IPS-20b (cell line): ENCODE data around the gene NUMBL.
"Not testable (repeated sequence)": the region's sequence is repeated elsewhere in the genome, so short reads cannot be mapped to it uniquely, and the experiment has no call there.

Source experiments
- H3K27ac ChIP-seq: one replicate; pipeline ENCODE4 v1.5.1; 2013; ENCODE audit warnings: low read length
- H3K27me3 ChIP-seq: 2 replicates; pipeline ENCODE4 v1.6.1; 2013; ENCODE audit warnings: mild to moderate bottlenecking, low read length, inconsistent platforms; ENCODE audit not compliant: insufficient read depth
- H3K36me3 ChIP-seq: 2 replicates; pipeline ENCODE4 v1.6.1; 2013; ENCODE audit warnings: low read depth, mild to moderate bottlenecking, inconsistent platforms, low read length, moderate library complexity; ENCODE audit not compliant: insufficient read depth
- H3K4me1 ChIP-seq: 2 replicates; pipeline ENCODE4 v1.6.1; 2013; ENCODE audit warnings: mild to moderate bottlenecking, control low read depth, inconsistent platforms, low read length, moderate library complexity; ENCODE audit not compliant: insufficient read depth
- H3K4me3 ChIP-seq: 2 replicates; pipeline ENCODE4 v1.5.1; 2013; ENCODE audit warnings: mild to moderate bottlenecking, low read length, inconsistent platforms
- H3K9ac ChIP-seq: 2 replicates; pipeline ENCODE4 v1.6.1; 2013; ENCODE audit warnings: low read depth, mild to moderate bottlenecking, inconsistent platforms, low read length, moderate library complexity
- H3K9me3 ChIP-seq: 2 replicates; pipeline ENCODE4 v1.6.1; 2013; ENCODE audit warnings: mild to moderate bottlenecking, low read depth, low read length, inconsistent platforms; ENCODE audit not compliant: insufficient read depth

The NUMBL gene

GRCh38 chr19:40671404-40671803 is 19.0 kb downstream of the NUMBL start:
- Histone ChIP-seq H3K4me1 (no peaks in the 10 kb centered on the region), H3K36me3 (peaks cover 76% of the 10 kb centered on the region), H3K4me3 (no peak overlapping the region)

GRCh38 chr19:40668991-40669614 is 21.3 kb downstream of the NUMBL start:
- H3K27ac ChIP-seq: no peak overlapping the region
- no peak overlapping the region for H3K9ac ChIP-seq
- H3K36me3 ChIP-seq: peaks cover 57% of the 10 kb centered on the region
- H3K4me1 ChIP-seq: no peaks in the 10 kb centered on the region
- no peaks in the 10 kb centered on the region for H3K9me3 ChIP-seq
- H3K27me3 ChIP-seq: peaks cover 2% of the 10 kb centered on the region; the same call in 1 of the 2 replicates
- H3K4me3 ChIP-seq: no peak overlapping the region

More at GRCh38 chr19:40671404-40671803, 19.0 kb downstream of the NUMBL start:
- Histone ChIP-seq H3K27ac (no peak overlapping the region), H3K27me3 (no peaks in the 10 kb centered on the region), H3K9ac (no peak overlapping the region), H3K9me3 (no peaks in the 10 kb centered on the region)

- H3K4me1 ChIP-seq: no peaks in the 10 kb centered on the region
- H3K9ac ChIP-seq: no peak overlapping the region
- peaks cover 42% of the 10 kb centered on the region for H3K36me3 ChIP-seq
- H3K9me3 ChIP-seq: no peaks in the 10 kb centered on the region
- H3K4me3 ChIP-seq: no peak overlapping the region
- no peak overlapping the region for H3K27ac ChIP-seq
- peaks cover 7% of the 10 kb centered on the region; the same call in 1 of the 2 replicates for H3K27me3 ChIP-seq
Measured at GRCh38 chr19:40667602-40668001, 22.8 kb downstream of the NUMBL start.

- peaks cover 7% of the 10 kb centered on the region; the same call in 1 of the 2 replicates for H3K27me3 ChIP-seq
- no peaks in the 10 kb centered on the region for H3K9me3 ChIP-seq
- peaks cover 37% of the 10 kb centered on the region for H3K36me3 ChIP-seq
- no peak overlapping the region for H3K9ac ChIP-seq
- no peak overlapping the region for H3K4me3 ChIP-seq
- no peak overlapping the region for H3K27ac ChIP-seq
- no peaks in the 10 kb centered on the region for H3K4me1 ChIP-seq
Measured at GRCh38 chr19:40666803-40667438, 23.5 kb downstream of the NUMBL start.

DNA sequence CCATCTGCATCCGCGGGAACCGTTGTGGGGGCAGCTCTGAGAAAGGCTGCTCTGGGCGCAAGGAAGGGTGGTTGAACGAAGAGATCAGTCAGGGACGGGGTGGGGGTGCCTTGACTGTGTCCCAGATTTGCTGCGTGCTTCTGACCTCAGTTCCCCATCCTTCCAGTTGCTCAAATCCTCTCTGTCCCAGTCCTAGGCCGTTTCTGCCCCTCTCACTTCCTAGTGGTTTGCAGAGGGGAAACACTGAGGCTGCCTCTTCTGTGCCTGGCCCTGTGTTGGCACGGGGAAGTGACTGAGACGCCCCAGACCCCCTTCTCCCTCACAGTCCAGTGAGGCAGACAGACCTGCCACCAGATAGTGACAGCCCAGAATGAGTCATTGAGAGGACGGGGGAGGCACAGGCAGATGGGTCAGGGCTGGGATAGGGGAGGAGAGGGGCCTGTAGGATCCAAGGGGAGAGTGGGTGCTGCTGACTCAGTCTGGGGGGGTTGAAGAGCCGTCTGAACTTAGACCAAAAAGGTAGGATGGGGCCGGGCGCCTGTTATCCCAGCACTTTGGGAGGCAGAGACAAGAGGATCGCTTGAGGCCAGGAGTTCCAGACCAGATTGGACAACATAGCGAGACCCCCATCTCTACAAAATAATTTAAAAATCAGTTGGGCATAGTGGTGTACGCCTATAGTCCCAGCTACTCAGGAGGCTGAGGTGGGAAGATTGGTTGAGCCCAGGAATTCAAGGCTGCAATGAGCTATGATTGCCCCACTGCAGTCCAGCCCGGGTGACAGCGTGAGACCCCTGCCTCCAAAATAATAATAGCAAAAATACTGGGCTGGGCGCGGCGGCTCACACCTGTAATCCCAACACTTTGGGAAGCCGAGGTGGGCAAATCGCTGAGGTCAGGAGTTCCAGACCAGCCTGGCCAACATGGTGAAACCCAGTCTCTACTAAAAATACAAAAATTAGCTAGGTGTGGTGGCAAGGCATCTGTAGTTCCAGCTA is 26.5 kb downstream of the NUMBL start:
- Histone ChIP-seq H3K36me3 (peaks cover 10% of the 10 kb centered on the region), H3K9me3 (no peaks in the 10 kb centered on the region), H3K4me1 (no peaks in the 10 kb centered on the region), H3K27ac (no peak overlapping the region), H3K9ac (peak overlapping the region; percentile 65; the same call in 1 of the 2 replicates), H3K4me3 (peak overlapping the region; percentile 74), H3K27me3 (peaks cover 7% of the 10 kb centered on the region; the same call in 1 of the 2 replicates)

- Histone ChIP-seq H3K9me3 (no peaks in the 10 kb centered on the region), H3K9ac (peak overlapping the region; percentile 65; the same call in 1 of the 2 replicates), H3K4me3 (peak overlapping the region; percentile 74), H3K27me3 (peaks cover 7% of the 10 kb centered on the region; the same call in 1 of the 2 replicates), H3K36me3 (peaks cover 3% of the 10 kb centered on the region), H3K4me1 (no peaks in the 10 kb centered on the region), H3K27ac (no peak overlapping the region)
Measured at GRCh38 chr19:40662925-40663694, 27.3 kb downstream of the NUMBL start.

DNA sequence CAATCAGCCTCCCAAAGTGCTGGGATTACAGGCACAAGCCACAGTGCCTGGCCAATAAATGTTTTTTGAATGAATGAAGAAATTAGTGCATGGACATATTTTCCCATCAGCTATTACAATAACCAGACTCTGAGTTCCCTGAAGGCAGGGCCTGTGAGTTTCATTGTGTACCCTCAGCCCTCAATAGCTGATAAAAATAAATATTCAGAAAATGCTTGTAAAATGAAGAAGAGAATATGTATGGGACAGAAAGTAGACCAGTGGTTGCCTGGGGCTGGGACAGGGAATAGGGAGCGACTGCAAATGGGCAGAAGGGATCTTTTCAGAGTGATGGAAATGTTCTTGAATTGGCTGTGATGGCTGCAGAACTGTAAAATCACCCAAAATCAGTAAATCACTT is 28.8 kb downstream of the NUMBL start:
- no peak overlapping the region for H3K9ac ChIP-seq
- H3K27me3 ChIP-seq: peaks cover 7% of the 10 kb centered on the region; the same call in 1 of the 2 replicates
- H3K27ac ChIP-seq: no peak overlapping the region
- H3K4me1 ChIP-seq: no peaks in the 10 kb centered on the region
- no peaks in the 10 kb centered on the region for H3K9me3 ChIP-seq
- H3K4me3 ChIP-seq: no peak overlapping the region
- H3K36me3 ChIP-seq: no peaks in the 10 kb centered on the region

DNA sequence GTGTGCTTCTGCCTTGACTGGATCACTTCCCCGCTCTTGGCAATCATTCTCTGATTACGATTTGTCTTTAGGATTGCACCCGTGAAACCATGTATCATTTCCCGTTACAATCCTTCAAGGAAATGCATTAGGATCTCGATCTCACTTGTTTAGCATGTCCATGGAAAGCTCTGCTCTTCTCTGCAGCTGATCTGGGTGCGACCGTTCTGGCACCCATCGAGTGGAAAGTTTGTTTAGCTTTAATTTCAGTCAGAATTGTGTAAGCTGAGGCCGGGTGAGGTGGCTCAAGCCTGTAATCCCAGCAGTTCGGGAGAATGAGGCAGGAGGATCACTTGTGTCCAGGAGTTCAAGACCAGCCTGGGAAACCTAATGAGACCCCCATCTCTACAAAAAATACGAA is 30.9 kb downstream of the NUMBL start:
- H3K4me3 ChIP-seq: no peak overlapping the region
- no peaks in the 10 kb centered on the region for H3K9me3 ChIP-seq
- no peaks in the 10 kb centered on the region for H3K4me1 ChIP-seq
- no peaks in the 10 kb centered on the region for H3K36me3 ChIP-seq
- no peak overlapping the region for H3K27ac ChIP-seq
- peaks cover 7% of the 10 kb centered on the region; the same call in 1 of the 2 replicates for H3K27me3 ChIP-seq
- H3K9ac ChIP-seq: no peak overlapping the region

- no peak overlapping the region for H3K4me3 ChIP-seq
- no peaks in the 10 kb centered on the region for H3K36me3 ChIP-seq
- H3K4me1 ChIP-seq: no peaks in the 10 kb centered on the region
- H3K9ac ChIP-seq: no peak overlapping the region
- H3K27me3 ChIP-seq: peaks cover 5% of the 10 kb centered on the region; the same call in 1 of the 2 replicates
- H3K9me3 ChIP-seq: no peaks in the 10 kb centered on the region
- H3K27ac ChIP-seq: no peak overlapping the region
Measured at GRCh38 chr19:40659116-40659515, 31.3 kb downstream of the NUMBL start.

GRCh38 chr19:40658031-40658430 is 32.4 kb downstream of the NUMBL start:
- Histone ChIP-seq H3K9ac (no peak overlapping the region), H3K27me3 (no peaks in the 10 kb centered on the region), H3K4me3 (no peak overlapping the region), H3K4me1 (no peaks in the 10 kb centered on the region), H3K36me3 (no peaks in the 10 kb centered on the region), H3K27ac (no peak overlapping the region), H3K9me3 (no peaks in the 10 kb centered on the region)

- not testable (repeated sequence) for H3K4me3 ChIP-seq, H3K27me3 ChIP-seq
Measured at GRCh38 chr19:40655684-40656083, 34.8 kb downstream of the NUMBL start.

More at GRCh38 chr19:40655684-40656083, 34.8 kb downstream of the NUMBL start:
- not testable (repeated sequence) for H3K36me3 ChIP-seq, H3K4me1 ChIP-seq, H3K9me3 ChIP-seq, H3K27ac ChIP-seq, H3K9ac ChIP-seq
